Measurements from ENCODE around the gene BABAM2. TPM values are rescaled to one million over a fixed set of nuclear protein-coding genes. Genes with fewer than 3 reads are reported as not detected.

BABAM2 gene
- total RNA-seq, 1 donor from 2014 or later, result 43.5 TPM

GRCh38 chr2:27911458-27912210, 21.1 kb downstream of the BABAM2 start:
- no peak for TF ChIP-seq CTCF (IDR thresholded peaks at IDR 0.05; ENCODE audit: unreplicated experiment)
- Mint-ChIP-seq H3K36me3 (peaks cover 3% of the 10 kb centered on the region), H3K27me3 (ENCODE audit: low read depth) (no peaks in the 10 kb centered on the region), H3K4me1 (peaks cover 22% of the 10 kb centered on the region), H3K27ac (no peak overlapping the region), H3K9me3 (no peaks in the 10 kb centered on the region), H3K4me3 (no peak overlapping the region)
- DNase-seq (ENCODE audit: low spot score in 2 of 2, unreplicated experiment in 2 of 2), result no peak

GRCh38 chr2:27912512-27912911, 22.0 kb downstream of the BABAM2 start:
- no peak for TF ChIP-seq CTCF (IDR thresholded peaks at IDR 0.05; ENCODE audit: unreplicated experiment)
- no peak overlapping the region for H3K4me3 Mint-ChIP-seq
- no peak for DNase-seq (ENCODE audit: low spot score in 2 of 2, unreplicated experiment in 2 of 2)
- H3K27ac Mint-ChIP-seq, result peak overlapping the region; percentile 57
- peaks cover 22% of the 10 kb centered on the region for H3K4me1 Mint-ChIP-seq
- H3K9me3 Mint-ChIP-seq, result no peaks in the 10 kb centered on the region
- H3K27me3 Mint-ChIP-seq (ENCODE audit: low read depth), result no peaks in the 10 kb centered on the region
- peaks cover 3% of the 10 kb centered on the region for H3K36me3 Mint-ChIP-seq

GRCh38 chr2:27914041-27914804, 23.7 kb downstream of the BABAM2 start:
- H3K9me3 Mint-ChIP-seq, result no peaks in the 10 kb centered on the region
- H3K27me3 Mint-ChIP-seq (ENCODE audit: low read depth), result no peaks in the 10 kb centered on the region
- H3K36me3 Mint-ChIP-seq, result no peaks in the 10 kb centered on the region
- no peak for DNase-seq (ENCODE audit: low spot score in 2 of 2, unreplicated experiment in 2 of 2)
- no peak overlapping the region for H3K4me3 Mint-ChIP-seq
- TF ChIP-seq CTCF (IDR thresholded peaks at IDR 0.05; ENCODE audit: unreplicated experiment), result no peak
- peaks cover 23% of the 10 kb centered on the region for H3K4me1 Mint-ChIP-seq
- H3K27ac Mint-ChIP-seq, result no peak overlapping the region

- Mint-ChIP-seq H3K4me3 (no peak overlapping the region), H3K9me3 (no peaks in the 10 kb centered on the region), H3K27ac (no peak overlapping the region), H3K27me3 (ENCODE audit: low read depth) (no peaks in the 10 kb centered on the region), H3K4me1 (peaks cover 28% of the 10 kb centered on the region), H3K36me3 (no peaks in the 10 kb centered on the region)
- TF ChIP-seq CTCF (IDR thresholded peaks at IDR 0.05; ENCODE audit: unreplicated experiment), result no peak
- no peak for DNase-seq (ENCODE audit: low spot score in 2 of 2, unreplicated experiment in 2 of 2)
Measured at GRCh38 chr2:27914805-27915175, 24.3 kb downstream of the BABAM2 start.

GRCh38 chr2:27915191-27915590, 24.7 kb downstream of the BABAM2 start:
- Mint-ChIP-seq H3K27ac (no peak overlapping the region), H3K9me3 (no peaks in the 10 kb centered on the region), H3K27me3 (ENCODE audit: low read depth) (no peaks in the 10 kb centered on the region), H3K4me1 (peaks cover 32% of the 10 kb centered on the region), H3K4me3 (no peak overlapping the region), H3K36me3 (no peaks in the 10 kb centered on the region)
- TF ChIP-seq CTCF (IDR thresholded peaks at IDR 0.05; ENCODE audit: unreplicated experiment), result no peak
- no peak for DNase-seq (ENCODE audit: low spot score in 2 of 2, unreplicated experiment in 2 of 2)

All from mesothelial cell of epicardium (in vitro differentiated cells).